ENCODE results near the gene ARL15.

- TF ChIP-seq, protein P1, sequence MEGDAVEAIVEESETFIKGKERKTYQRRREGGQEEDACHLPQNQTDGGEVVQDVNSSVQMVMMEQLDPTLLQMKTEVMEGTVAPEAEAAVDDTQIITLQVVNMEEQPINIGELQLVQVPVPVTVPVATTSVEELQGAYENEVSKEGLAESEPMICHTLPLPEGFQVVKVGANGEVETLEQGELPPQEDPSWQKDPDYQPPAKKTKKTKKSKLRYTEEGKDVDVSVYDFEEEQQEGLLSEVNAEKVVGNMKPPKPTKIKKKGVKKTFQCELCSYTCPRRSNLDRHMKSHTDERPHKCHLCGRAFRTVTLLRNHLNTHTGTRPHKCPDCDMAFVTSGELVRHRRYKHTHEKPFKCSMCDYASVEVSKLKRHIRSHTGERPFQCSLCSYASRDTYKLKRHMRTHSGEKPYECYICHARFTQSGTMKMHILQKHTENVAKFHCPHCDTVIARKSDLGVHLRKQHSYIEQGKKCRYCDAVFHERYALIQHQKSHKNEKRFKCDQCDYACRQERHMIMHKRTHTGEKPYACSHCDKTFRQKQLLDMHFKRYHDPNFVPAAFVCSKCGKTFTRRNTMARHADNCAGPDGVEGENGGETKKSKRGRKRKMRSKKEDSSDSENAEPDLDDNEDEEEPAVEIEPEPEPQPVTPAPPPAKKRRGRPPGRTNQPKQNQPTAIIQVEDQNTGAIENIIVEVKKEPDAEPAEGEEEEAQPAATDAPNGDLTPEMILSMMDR (IDR thresholded peaks at IDR 0.05) = no peak
- TF ChIP-seq EP300 (IDR thresholded peaks at IDR 0.05) = no peak
Observed at GRCh38 chr5:54263447-54263846, 46.9 kb downstream of the ARL15 start.
